ENCODE measurements around the gene DUSP9.
"Not testable (repeated sequence)": the region's sequence is repeated elsewhere in the genome, so short reads cannot be mapped to it uniquely, and the experiment has no call there.

Gene DUSP9

GRCh38 chrX:153688506-153688905, 41.5 kb downstream of the DUSP9 start:
- Mint-ChIP-seq H3K27me3 (peaks cover 60% of the 10 kb centered on the region), H3K27ac (no peak overlapping the region), H3K4me3 (no peak overlapping the region), H3K4me1 (peaks cover 2% of the 10 kb centered on the region), H3K36me3 (no peaks in the 10 kb centered on the region), H3K9me3 (no peaks in the 10 kb centered on the region)
- DNase-seq: no peak
- CTCF ChIA-PET: no interaction called here

DNA sequence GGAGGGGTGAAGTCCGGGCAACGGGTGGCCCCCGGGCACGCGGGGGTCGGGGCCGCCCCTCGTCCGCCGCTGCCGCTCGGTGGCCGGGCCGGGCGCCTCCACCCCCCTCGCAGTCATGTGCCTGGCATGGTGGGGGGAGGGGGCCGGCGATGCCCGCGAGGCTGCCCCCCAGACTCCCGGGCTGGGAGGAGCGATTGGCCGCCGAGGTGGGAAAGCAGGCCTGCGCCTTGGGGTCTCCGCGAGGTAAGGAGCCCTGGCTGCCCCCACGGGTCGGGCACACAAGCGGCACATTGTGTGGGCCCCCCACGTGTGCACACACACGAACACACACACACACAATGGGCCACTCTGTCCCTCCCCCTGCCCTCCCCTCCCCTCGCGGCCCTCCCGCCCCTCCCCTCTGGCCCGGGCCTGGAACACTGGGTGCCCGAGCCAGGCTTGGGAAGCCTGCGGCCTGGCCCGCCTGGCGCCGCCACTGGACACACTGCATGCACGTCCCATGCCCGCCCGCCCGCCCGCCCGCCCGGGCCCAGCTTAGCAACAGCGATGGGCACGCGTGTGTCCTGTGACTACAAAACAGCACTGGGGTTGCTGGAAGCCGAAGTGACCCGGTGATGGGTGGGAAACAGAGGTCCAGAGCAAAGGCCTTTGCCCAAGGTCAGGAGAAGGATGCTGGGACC, 42.0 kb downstream of the DUSP9 start:
- H3K27me3 Mint-ChIP-seq: peaks cover 57% of the 10 kb centered on the region
- H3K4me1 Mint-ChIP-seq: peaks cover 2% of the 10 kb centered on the region
- no peaks in the 10 kb centered on the region for H3K36me3 Mint-ChIP-seq
- no peaks in the 10 kb centered on the region for H3K9me3 Mint-ChIP-seq
- CTCF ChIA-PET: no interaction called here
- no peak overlapping the region for H3K4me3 Mint-ChIP-seq
- DNase-seq: no peak
- H3K27ac Mint-ChIP-seq: no peak overlapping the region

DNA sequence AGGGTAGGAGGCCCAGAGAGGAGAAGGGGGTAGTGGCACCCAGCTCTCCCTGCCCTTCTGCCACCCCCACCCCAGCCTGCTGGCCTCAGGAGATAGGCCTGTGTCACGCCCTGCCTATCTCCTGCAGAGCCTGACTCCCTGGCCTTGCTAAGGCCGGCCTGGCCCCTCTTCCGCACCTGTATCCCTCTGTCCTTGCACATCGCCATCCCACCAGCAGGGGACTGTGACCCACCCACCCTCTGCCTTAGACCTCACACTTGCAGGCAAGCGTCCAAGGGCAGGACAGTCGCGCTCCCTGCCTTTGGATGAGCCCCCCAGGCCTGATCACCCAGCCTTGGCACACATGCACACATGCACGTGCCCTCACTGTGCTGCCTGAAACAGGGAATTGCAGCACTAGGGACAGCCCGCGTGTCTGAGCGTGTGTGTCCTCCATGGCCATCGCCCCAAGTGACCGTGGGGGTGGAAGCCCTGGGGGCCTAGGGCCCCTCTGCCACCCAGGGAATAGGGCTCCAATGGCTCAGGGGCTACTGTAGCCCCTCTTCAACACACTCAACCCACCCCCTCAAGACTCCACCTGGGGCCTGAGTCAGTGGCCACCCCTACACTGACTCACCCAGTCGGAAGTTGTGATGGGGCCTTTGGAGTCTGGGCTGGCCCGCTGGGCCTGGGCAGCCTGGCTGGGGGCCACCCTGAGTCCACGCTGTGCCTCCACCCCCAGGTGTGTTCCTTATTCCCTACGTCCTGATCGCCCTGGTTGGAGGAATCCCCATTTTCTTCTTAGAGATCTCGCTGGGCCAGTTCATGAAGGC, 42.9 kb downstream of the DUSP9 start:
- Mint-ChIP-seq H3K4me3 (no peak overlapping the region), H3K27me3 (peaks cover 49% of the 10 kb centered on the region), H3K36me3 (no peaks in the 10 kb centered on the region), H3K9me3 (no peaks in the 10 kb centered on the region), H3K4me1 (peaks cover 2% of the 10 kb centered on the region), H3K27ac (no peak overlapping the region)
- CTCF ChIA-PET: no interaction called here
- no peak for DNase-seq

GRCh38 chrX:153690466-153690865, 43.5 kb downstream of the DUSP9 start:
- H3K27ac Mint-ChIP-seq: no peak overlapping the region
- H3K36me3 Mint-ChIP-seq: no peaks in the 10 kb centered on the region
- no peak overlapping the region for H3K4me3 Mint-ChIP-seq
- no peaks in the 10 kb centered on the region for H3K9me3 Mint-ChIP-seq
- peaks cover 43% of the 10 kb centered on the region for H3K27me3 Mint-ChIP-seq
- DNase-seq: no peak
- peaks cover 2% of the 10 kb centered on the region for H3K4me1 Mint-ChIP-seq
- CTCF ChIA-PET: no interaction called here

DNA sequence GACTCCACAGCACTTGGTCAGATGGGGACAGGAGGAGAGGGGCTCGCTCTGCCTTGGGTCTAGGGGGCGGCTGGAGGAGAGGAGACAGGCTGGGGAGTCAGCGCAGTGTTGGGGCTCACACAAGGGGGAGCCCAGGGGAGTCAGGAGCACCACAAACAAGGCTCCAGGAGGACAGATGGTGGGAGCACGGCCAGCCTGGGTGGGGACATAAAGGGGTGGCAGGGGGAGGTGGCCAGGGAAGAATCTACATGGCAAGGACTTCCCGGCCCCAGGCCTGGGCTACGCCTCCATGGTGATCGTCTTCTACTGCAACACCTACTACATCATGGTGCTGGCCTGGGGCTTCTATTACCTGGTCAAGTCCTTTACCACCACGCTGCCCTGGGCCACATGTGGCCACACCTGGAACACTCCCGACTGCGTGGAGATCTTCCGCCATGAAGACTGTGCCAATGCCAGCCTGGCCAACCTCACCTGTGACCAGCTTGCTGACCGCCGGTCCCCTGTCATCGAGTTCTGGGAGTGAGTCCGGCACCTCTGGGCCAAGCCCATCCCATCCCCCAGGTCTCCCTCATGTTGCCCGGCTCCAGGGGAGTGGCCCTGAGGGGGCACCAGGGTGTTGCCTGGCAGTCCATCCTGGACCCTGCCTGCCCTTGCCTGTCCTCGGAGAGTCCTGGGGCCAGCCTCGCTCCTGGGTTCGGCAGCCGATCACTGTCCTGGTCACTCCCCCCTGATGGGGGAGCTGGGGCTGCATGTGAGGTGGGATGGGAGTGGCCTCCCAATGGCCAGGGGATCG, 44.2 kb downstream of the DUSP9 start:
- H3K27ac Mint-ChIP-seq, H3K4me3 Mint-ChIP-seq, H3K4me1 Mint-ChIP-seq, H3K9me3 Mint-ChIP-seq, DNase-seq, H3K36me3 Mint-ChIP-seq, CTCF ChIA-PET: not testable (repeated sequence)
- peaks cover 35% of the 10 kb centered on the region for H3K27me3 Mint-ChIP-seq

GRCh38 chrX:153692003-153692402, 45.0 kb downstream of the DUSP9 start:
- CTCF ChIA-PET: no interaction called here
- Mint-ChIP-seq H3K4me3 (no peak overlapping the region), H3K9me3 (no peaks in the 10 kb centered on the region), H3K27me3 (peaks cover 28% of the 10 kb centered on the region), H3K36me3 (no peaks in the 10 kb centered on the region), H3K27ac (no peak overlapping the region), H3K4me1 (peaks cover 2% of the 10 kb centered on the region)
- no peak for DNase-seq

- Mint-ChIP-seq H3K4me1 (no peaks in the 10 kb centered on the region), H3K36me3 (peaks cover 5% of the 10 kb centered on the region), H3K27me3 (peaks cover 23% of the 10 kb centered on the region), H3K4me3 (no peak overlapping the region), H3K27ac (no peak overlapping the region), H3K9me3 (no peaks in the 10 kb centered on the region)
- CTCF ChIA-PET: no interaction called here
- DNase-seq: no peak
Measured at GRCh38 chrX:153692611-153693156, 45.7 kb downstream of the DUSP9 start.

DNA sequence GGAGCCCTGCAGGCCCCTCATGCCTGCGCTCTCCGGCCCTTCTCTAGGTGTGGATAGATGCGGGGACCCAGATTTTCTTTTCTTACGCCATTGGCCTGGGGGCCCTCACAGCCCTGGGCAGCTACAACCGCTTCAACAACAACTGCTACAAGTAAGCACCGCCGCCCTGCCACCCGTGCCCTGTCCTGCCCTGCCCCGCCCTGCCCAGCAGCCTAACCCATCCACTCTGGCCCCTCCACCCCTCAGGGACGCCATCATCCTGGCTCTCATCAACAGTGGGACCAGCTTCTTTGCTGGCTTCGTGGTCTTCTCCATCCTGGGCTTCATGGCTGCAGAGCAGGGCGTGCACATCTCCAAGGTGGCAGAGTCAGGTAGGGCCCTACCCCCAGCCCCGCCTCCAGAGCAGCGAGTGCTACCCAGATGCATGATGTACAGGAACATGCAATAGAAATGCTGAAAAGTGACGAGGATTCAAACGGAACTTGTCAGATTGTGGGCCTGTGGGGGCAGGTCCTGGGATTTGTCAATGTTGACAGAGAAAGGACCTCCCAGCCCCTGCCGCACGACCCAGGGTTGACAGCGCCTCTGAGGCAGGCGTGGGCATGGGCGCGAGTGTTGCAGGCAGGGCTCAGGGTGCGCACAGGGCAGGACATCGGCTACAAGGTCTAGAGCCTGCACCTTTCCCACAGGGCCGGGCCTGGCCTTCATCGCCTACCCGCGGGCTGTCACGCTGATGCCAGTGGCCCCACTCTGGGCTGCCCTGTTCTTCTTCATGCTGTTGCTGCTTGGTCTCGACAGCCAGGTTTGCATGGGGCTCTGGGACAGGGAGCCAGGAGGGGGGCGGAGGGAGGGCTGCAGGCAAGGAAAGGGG, 46.4 kb downstream of the DUSP9 start:
- no peaks in the 10 kb centered on the region for H3K4me1 Mint-ChIP-seq
- peaks cover 23% of the 10 kb centered on the region for H3K27me3 Mint-ChIP-seq
- H3K4me3 Mint-ChIP-seq: no peak overlapping the region
- no peak for DNase-seq
- H3K9me3 Mint-ChIP-seq: no peaks in the 10 kb centered on the region
- CTCF ChIA-PET: no interaction called here
- H3K36me3 Mint-ChIP-seq: peaks cover 5% of the 10 kb centered on the region
- no peak overlapping the region for H3K27ac Mint-ChIP-seq

GRCh38 chrX:153694256-153694655, 47.3 kb downstream of the DUSP9 start:
- H3K27ac Mint-ChIP-seq, H3K9me3 Mint-ChIP-seq, DNase-seq, H3K36me3 Mint-ChIP-seq, H3K4me3 Mint-ChIP-seq, CTCF ChIA-PET, H3K4me1 Mint-ChIP-seq: not testable (repeated sequence)
- H3K27me3 Mint-ChIP-seq: peaks cover 22% of the 10 kb centered on the region

GRCh38 chrX:153694687-153695270, 47.8 kb downstream of the DUSP9 start:
- Mint-ChIP-seq H3K4me1 (no peaks in the 10 kb centered on the region), H3K4me3 (no peak overlapping the region), H3K27ac (no peak overlapping the region), H3K9me3 (no peaks in the 10 kb centered on the region), H3K27me3 (peaks cover 17% of the 10 kb centered on the region), H3K36me3 (peaks cover 8% of the 10 kb centered on the region)
- DNase-seq: no peak
- CTCF ChIA-PET: no interaction called here

- no peak overlapping the region for H3K4me3 Mint-ChIP-seq
- CTCF ChIA-PET: no interaction called here
- H3K4me1 Mint-ChIP-seq: no peaks in the 10 kb centered on the region
- peaks cover 8% of the 10 kb centered on the region for H3K36me3 Mint-ChIP-seq
- no peak for DNase-seq
- no peak overlapping the region for H3K27ac Mint-ChIP-seq
- no peaks in the 10 kb centered on the region for H3K9me3 Mint-ChIP-seq
- peaks cover 3% of the 10 kb centered on the region for H3K27me3 Mint-ChIP-seq
Measured at GRCh38 chrX:153696100-153696499, 49.1 kb downstream of the DUSP9 start.

DNA sequence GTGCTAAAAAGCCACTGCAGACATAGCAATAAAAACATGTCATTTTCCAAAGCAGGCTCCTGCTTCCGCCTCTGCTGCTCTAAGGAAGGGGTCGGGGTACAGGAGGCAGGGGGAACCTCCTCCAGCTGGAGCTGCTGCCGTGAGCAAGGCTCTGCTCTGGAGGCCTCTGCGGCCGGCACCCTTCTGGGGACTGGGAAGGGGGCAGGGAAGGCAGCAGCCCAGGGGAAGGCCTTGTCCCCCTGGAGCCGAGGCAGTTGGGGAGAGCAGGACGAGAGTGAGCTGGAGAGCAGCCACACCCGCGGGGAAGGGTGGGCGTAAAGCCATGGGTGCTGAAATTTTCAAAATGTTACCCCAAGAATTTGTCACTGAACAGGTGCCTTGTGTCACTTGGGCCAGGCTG, 49.5 kb downstream of the DUSP9 start:
- H3K4me1 Mint-ChIP-seq, DNase-seq, CTCF ChIA-PET, H3K27ac Mint-ChIP-seq, H3K9me3 Mint-ChIP-seq, H3K27me3 Mint-ChIP-seq, H3K4me3 Mint-ChIP-seq, H3K36me3 Mint-ChIP-seq: not testable (repeated sequence)

DNA sequence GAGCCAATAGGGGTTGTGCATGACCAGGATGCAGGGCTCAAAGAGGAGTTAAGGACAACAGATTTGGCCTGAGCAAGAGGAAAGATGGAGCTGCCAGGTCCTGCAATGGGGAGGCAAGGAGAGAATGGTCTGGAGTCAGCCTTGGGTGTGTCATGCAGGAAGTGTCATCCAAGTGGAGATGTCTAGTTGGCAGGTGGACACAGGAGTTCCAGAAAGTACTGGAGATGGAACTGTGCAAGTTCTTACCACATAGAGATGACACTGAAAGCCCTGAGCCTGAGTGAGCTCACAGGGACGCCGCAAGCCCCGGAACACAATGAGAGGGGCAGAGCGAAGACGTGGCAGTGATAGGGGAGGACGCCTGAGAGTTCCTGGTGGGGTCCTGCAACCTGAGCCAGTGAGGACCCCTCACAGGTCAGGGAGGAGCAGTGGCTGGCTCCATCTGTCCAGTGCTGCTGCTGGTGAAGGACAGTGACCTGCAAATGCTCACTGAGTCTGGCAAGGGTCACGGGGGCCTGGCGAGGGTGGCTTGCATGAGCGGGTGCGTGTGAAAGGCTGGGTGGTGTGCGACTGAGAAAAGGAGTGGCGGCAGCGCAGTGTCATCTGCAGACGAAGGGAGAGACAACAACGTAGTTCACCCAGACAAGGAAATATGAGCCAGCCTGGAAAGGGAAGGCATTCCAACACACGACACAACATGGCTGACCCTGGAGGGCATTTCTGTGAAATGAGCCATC, 50.2 kb downstream of the DUSP9 start:
- CTCF ChIA-PET, H3K4me1 Mint-ChIP-seq, H3K36me3 Mint-ChIP-seq, H3K27ac Mint-ChIP-seq, H3K4me3 Mint-ChIP-seq, H3K9me3 Mint-ChIP-seq, DNase-seq, H3K27me3 Mint-ChIP-seq: not testable (repeated sequence)

Data from activated naive CD4-positive, alpha-beta T cell treated with anti-CD3 and anti-CD28 coated beads, Interleukin-2, amount 10 ng/mL, durations not matched to agents 7 days and 5 days (primary cell).